K562 (cell line): ENCODE measurements around the gene PACSIN1. TPM values are rescaled to one million over a fixed set of nuclear protein-coding genes. Genes with fewer than 3 reads are reported as not detected.

ENCODE experiments used
- ATAC-seq: fragments of 200-7000 bp; cut with Tn5 transposase; 3 replicates; pipeline ENCODE4 v1.9.1; 2020; ENCODE audit warnings: moderate library complexity
- BruUV-seq: library from RNA; stranded (reverse); fragments of 400-500 nt; replicated peaks from 2 replicates; lab custom pipeline; 2021; lab: Mats Ljungman, UMichigan
- CTCF ChIA-PET: fragments of 300-600 bp; formaldehyde crosslinking; extraction: SDS; loops from one replicate; lab custom pipeline; 2021; ENCODE audit warnings: low intra/inter-chr PET ratio; lab: Yijun Ruan, JAX
- POLR2A ChIA-PET: fragments of 300-600, 350-650 bp; sonication (Branson Sonifier 250); formaldehyde crosslinking; extraction: SDS; loops from one replicate; lab custom pipeline; 2021; ENCODE audit warnings: antibody characterized with exemption, inconsistent platforms; lab: Yijun Ruan, JAX
- DNase-seq, 4 experiments: peaks; one replicate each; pipeline versions ENCODE4 v3.0.0 to v3.0.0-alpha.2; 2011 to 2018; ENCODE audit warnings: low spot score in 3 of 4, mixed read lengths in 3 of 4; ENCODE audit errors: extremely low read depth in 1 of 4
- FAIRE-seq: peaks from 2 replicates; lab custom pipeline; 2011; peaks lifted over from hg19 to GRCh38; lab: Jason Lieb, UNC
- H2AFZ ChIP-seq: 2 replicates; pipeline ENCODE4 v1.6.0; 2011; ENCODE audit warnings: low read depth, low read length, control low read depth, inconsistent platforms
- H3K27ac ChIP-seq: fragments of 200-600 bp; 3 replicates; pipeline ENCODE4 v1.8.0; 2011; ENCODE audit warnings: low read depth, mild to moderate bottlenecking, control low read depth, inconsistent platforms, low read length, moderate library complexity, mixed read lengths; ENCODE audit errors: extremely low read depth
- H3K27me3 ChIP-seq, 2 experiments: fragments of 300-600 bp in 1 of 2; 2 replicates in 1 of 2; 3 replicates in 1 of 2; pipeline versions ENCODE4 v1.6.0 to v1.8.0; 2011; ENCODE audit warnings: inconsistent platforms in 2 of 2, low read length in 2 of 2, mild to moderate bottlenecking in 1 of 2, mixed read lengths in 1 of 2, moderate library complexity in 1 of 2; ENCODE audit not compliant: control insufficient read depth in 2 of 2, insufficient read depth in 2 of 2
- H3K36me3 ChIP-seq: fragments of 300-600 bp; 3 replicates; pipeline ENCODE4 v1.8.0; 2011; ENCODE audit warnings: mild to moderate bottlenecking, low read length, inconsistent platforms; ENCODE audit not compliant: control insufficient read depth, insufficient read depth
- H3K4me1 ChIP-seq, 2 experiments: fragments of 200-600 bp in 1 of 2; replicated peaks in 1 of 2; 2 replicates in 1 of 2; 3 replicates in 1 of 2; pipeline versions ENCODE4 v1.5.1 to v1.8.0; 2011; ENCODE audit warnings: inconsistent platforms in 2 of 2, low read length in 2 of 2, mild to moderate bottlenecking in 1 of 2, mixed read lengths in 1 of 2, moderate library complexity in 1 of 2; ENCODE audit not compliant: control insufficient read depth in 2 of 2, insufficient read depth in 2 of 2
- H3K4me2 ChIP-seq: 2 replicates; pipeline ENCODE4 v1.6.1; 2011; ENCODE audit warnings: low read length, control low read depth, inconsistent platforms, mixed read lengths; ENCODE audit not compliant: insufficient read depth
- H3K4me3 ChIP-seq: fragments of 200-600 bp; sonication (generic), shearing (Covaris generic); 2 replicates; pipeline ENCODE4 v1.5.1; 2016; ENCODE audit warnings: control low read depth, inconsistent platforms
- H3K79me2 ChIP-seq: fragments of 200-600 bp; 3 replicates; pipeline ENCODE4 v1.8.0; 2011; ENCODE audit warnings: low read length, inconsistent platforms; ENCODE audit not compliant: control insufficient read depth, insufficient read depth
- H3K9ac ChIP-seq, 2 experiments: 2 replicates each; pipeline versions ENCODE4 v1.6.0 to v1.6.1; 2011; ENCODE audit warnings: low read depth in 2 of 2, low read length in 2 of 2, control low read depth in 1 of 2, inconsistent platforms in 1 of 2, mild to moderate bottlenecking in 1 of 2, mixed read lengths in 1 of 2; ENCODE audit not compliant: insufficient read depth in 1 of 2
- H3K9me1 ChIP-seq: one replicate; pipeline ENCODE4 v1.6.0; 2011; ENCODE audit warnings: inconsistent platforms, mild to moderate bottlenecking, low read length, moderate library complexity; ENCODE audit not compliant: control insufficient read depth, insufficient read depth
- H3K9me3 ChIP-seq: replicated peaks from 2 replicates; pipeline ENCODE4 v1.5.1; 2011; ENCODE audit warnings: low read depth, low read length, inconsistent platforms; ENCODE audit not compliant: control insufficient read depth, insufficient read depth
- H4K20me1 ChIP-seq: replicated peaks from 2 replicates; pipeline ENCODE4 v1.6.1; 2011; ENCODE audit warnings: low read length, inconsistent platforms, mixed read lengths; ENCODE audit not compliant: control insufficient read depth, insufficient read depth
- BMI1 ChIP-seq: fragments of 150-350 bp; IDR thresholded peaks from 2 replicates; pipeline ENCODE4 v1.6.1; 2014; ENCODE audit warnings: low read length
- CCAR2 ChIP-seq: fragments of 200-400 bp; formaldehyde crosslinking; IDR thresholded peaks from 2 replicates; pipeline ENCODE4 v1.6.1; 2017; ENCODE audit warnings: mild to moderate bottlenecking, low read depth, low read length
- COPS2 ChIP-seq: fragments of 450-650 bp; conservative IDR thresholded peaks from 2 replicates; pipeline ENCODE4 v1.6.1; 2016; ENCODE audit warnings: mild to moderate bottlenecking, moderate library complexity
- CTBP1 ChIP-seq: fragments of 450-650 bp; IDR thresholded peaks from 2 replicates; pipeline ENCODE4 v1.6.1; 2016; ENCODE audit warnings: borderline replicate concordance
- E2F3 ChIP-seq: fragments of 250-450 bp; sonication (Bioruptor Pico); IDR thresholded peaks from 2 replicates; pipeline ENCODE4 v1.4.0; 2020; ENCODE audit warnings: mild to moderate bottlenecking
- EZH2 ChIP-seq: IDR thresholded peaks from 2 replicates; pipeline ENCODE4 v1.6.1; 2012; ENCODE audit warnings: low read depth, mild to moderate bottlenecking, inconsistent platforms, low read length, borderline replicate concordance
- ILF3 ChIP-seq: fragments of 450-650 bp; IDR thresholded peaks from 2 replicates; pipeline ENCODE4 v1.6.1; 2018; ENCODE audit warnings: antibody characterized with exemption, mild to moderate bottlenecking, moderate library complexity, borderline replicate concordance
- KLF13 ChIP-seq: fragments of 450-650 bp; IDR thresholded peaks from 2 replicates; pipeline ENCODE4 v1.6.1; 2016; ENCODE audit warnings: missing genetic modification characterization, low read depth, mild to moderate bottlenecking, missing compliant biosample characterization, moderate library complexity, borderline replicate concordance
- NELFE ChIP-seq: IDR thresholded peaks from 2 replicates; pipeline ENCODE4 v1.6.1; 2011; ENCODE audit warnings: mild to moderate bottlenecking; ENCODE audit not compliant: insufficient read depth, insufficient read length
- NR3C1 ChIP-seq: sonication (generic); formaldehyde crosslinking; IDR thresholded peaks from 2 replicates; pipeline ENCODE4 v1.8.1; 2022; ENCODE audit warnings: missing genetic modification reagents
- PHB2 ChIP-seq: fragments of 450-650 bp; IDR thresholded peaks from 2 replicates; pipeline ENCODE4 v1.6.1; 2017; ENCODE audit warnings: low read depth
- TAF9B ChIP-seq: fragments of 450-650 bp; IDR thresholded peaks from 2 replicates; pipeline ENCODE4 v1.6.1; 2018; ENCODE audit warnings: mild to moderate bottlenecking; ENCODE audit not compliant: partially characterized antibody
- ZNF280B ChIP-seq: fragments of 250-450 bp; sonication (Bioruptor Pico); IDR thresholded peaks from 2 replicates; pipeline ENCODE4 v1.5.1; 2021; ENCODE audit warnings: mild to moderate bottlenecking
- ZNF668 ChIP-seq: fragments of 250-450 bp; sonication (Bioruptor Pico); IDR thresholded peaks from 2 replicates; pipeline ENCODE4 v1.8.0; 2022; ENCODE audit warnings: mild to moderate bottlenecking, inconsistent platforms
- ZSCAN32 ChIP-seq: fragments of 450-650 bp; formaldehyde crosslinking; IDR thresholded peaks from 2 replicates; pipeline ENCODE4 v1.4.0; 2020; ENCODE audit warnings: mild to moderate bottlenecking, moderate library complexity
- WGBS: fragments of 100-300 bp; shearing (Covaris generic); methylation state at CpG from one replicate; pipeline ENCODE4 v1.1.6; 2016; ENCODE audit warnings: low coverage, mixed read lengths; ENCODE audit not compliant: insufficient coverage; ENCODE audit errors: missing lambda C conversion rate; 5-methylcytosine and 5-hydroxymethylcytosine counted together
- in situ Hi-C: fragments of 300-500 bp; cut with MboI; formaldehyde crosslinking; loops from 4 replicates; pipeline ENCODE4 v1.15.0; 2018; ENCODE audit warnings: inconsistent platforms, mixed read lengths
- intact Hi-C: fragments of 100-400 bp; cut with micrococcal nuclease; formaldehyde crosslinking; loops from 2 replicates; pipeline ENCODE4 v1.14.2; 2022
- polyA plus RNA-seq, 8 experiments: library from polyadenylated mRNA; depleted of rRNA in 4 of 8; stranded (reverse) in 5 of 8; unstranded in 3 of 8; fragments of >200 nt; fragmentation: Nextera tagmentation in 2 of 8; fragmentation: Illumina TruSeq in 1 of 8; extraction: Ambion mirVana in 2 of 8; extraction: Trizol in 1 of 8; gene quantifications; 2 replicates each; pipeline versions ENCODE4 v1.2.1 to v1.2.3, GENCODE V29; 2011 to 2014; ENCODE audit warnings: inconsistent platforms in 1 of 8, missing spikeins in 1 of 8
- total RNA-seq, 7 experiments: library from RNA; depleted of rRNA in 6 of 7; stranded (reverse); fragments of >200 nt in 6 of 7; fragmentation: Illumina TruSeq in 2 of 7; extraction: Trizol in 2 of 7; gene quantifications; 2 replicates each; pipeline versions ENCODE4 v1.2.1 to v1.2.3, GENCODE V29; 2011 to 2021; ENCODE audit warnings: low replicate concordance in 1 of 7
- TF ChIP-seq, protein P1 (sequence below): fragments of 250-450 bp; sonication (Bioruptor Pico); IDR thresholded peaks from 2 replicates; pipeline ENCODE4 v1.8.0; 2022; ENCODE audit warnings: inconsistent platforms, mild to moderate bottlenecking, moderate library complexity, borderline replicate concordance
- TF ChIP-seq, protein P2 (sequence below): sonication (generic); formaldehyde crosslinking; IDR thresholded peaks from 2 replicates; pipeline ENCODE4 v1.8.0; 2023; ENCODE audit warnings: missing genetic modification reagents, mild to moderate bottlenecking, borderline replicate concordance

Gene PACSIN1
- total and polyA plus RNA-seq, 9 of the 15 experiments (the other 6 are each of a cell fraction or from before 2014, with no cell fraction given), result 0.01 to 1.7 (median 0.45) TPM

GRCh38 chr6:34510299-34510698 is 44.4 kb downstream of the PACSIN1 start:
- ChIA-PET POLR2A (no interaction called here), CTCF (no interaction called here)
- intact Hi-C loops (no loop called here), in situ Hi-C loops (no loop called here)
- no peak overlapping the region for H3K4me2 ChIP-seq
- BruUV-seq, result no TSS peak
- no peak overlapping the region for H3K27ac ChIP-seq
- H3K4me3 ChIP-seq, result no peak overlapping the region
- no peak overlapping the region for H3K9ac ChIP-seq
- H3K4me1 ChIP-seq, result peaks cover 10 to 22% of the 10 kb centered on the region in 2 experiments; a peak in 4 of 5 replicates
- H3K9me3 ChIP-seq, result no peaks in the 10 kb centered on the region
- H2AFZ ChIP-seq, result no peak overlapping the region
- H3K27me3 ChIP-seq, result no peaks in the 10 kb centered on the region
- 67% methylated on average over 4 of the region's 4 CpGs for WGBS
- DNase-seq, result no peak
- no peak for TF ChIP-seq COPS2
- no peak for TF ChIP-seq BMI1
- no peak for TF ChIP-seq NELFE
- TF ChIP-seq, protein P1, sequence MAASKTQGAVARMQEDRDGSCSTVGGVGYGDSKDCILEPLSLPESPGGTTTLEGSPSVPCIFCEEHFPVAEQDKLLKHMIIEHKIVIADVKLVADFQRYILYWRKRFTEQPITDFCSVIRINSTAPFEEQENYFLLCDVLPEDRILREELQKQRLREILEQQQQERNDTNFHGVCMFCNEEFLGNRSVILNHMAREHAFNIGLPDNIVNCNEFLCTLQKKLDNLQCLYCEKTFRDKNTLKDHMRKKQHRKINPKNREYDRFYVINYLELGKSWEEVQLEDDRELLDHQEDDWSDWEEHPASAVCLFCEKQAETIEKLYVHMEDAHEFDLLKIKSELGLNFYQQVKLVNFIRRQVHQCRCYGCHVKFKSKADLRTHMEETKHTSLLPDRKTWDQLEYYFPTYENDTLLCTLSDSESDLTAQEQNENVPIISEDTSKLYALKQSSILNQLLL, result no peak
- TF ChIP-seq E2F3, result no peak
- no peak for TF ChIP-seq CCAR2
- TF ChIP-seq TAF9B, result no peak
- TF ChIP-seq KLF13 (tag), result no peak
- TF ChIP-seq CTBP1, result no peak
- TF ChIP-seq ILF3, result no peak
- TF ChIP-seq EZH2, result no peak
- no peak for TF ChIP-seq PHB2
- no peak for TF ChIP-seq ZNF280B
- TF ChIP-seq NR3C1 (CRISPR knock-in tag), result no peak
- TF ChIP-seq, protein P2, sequence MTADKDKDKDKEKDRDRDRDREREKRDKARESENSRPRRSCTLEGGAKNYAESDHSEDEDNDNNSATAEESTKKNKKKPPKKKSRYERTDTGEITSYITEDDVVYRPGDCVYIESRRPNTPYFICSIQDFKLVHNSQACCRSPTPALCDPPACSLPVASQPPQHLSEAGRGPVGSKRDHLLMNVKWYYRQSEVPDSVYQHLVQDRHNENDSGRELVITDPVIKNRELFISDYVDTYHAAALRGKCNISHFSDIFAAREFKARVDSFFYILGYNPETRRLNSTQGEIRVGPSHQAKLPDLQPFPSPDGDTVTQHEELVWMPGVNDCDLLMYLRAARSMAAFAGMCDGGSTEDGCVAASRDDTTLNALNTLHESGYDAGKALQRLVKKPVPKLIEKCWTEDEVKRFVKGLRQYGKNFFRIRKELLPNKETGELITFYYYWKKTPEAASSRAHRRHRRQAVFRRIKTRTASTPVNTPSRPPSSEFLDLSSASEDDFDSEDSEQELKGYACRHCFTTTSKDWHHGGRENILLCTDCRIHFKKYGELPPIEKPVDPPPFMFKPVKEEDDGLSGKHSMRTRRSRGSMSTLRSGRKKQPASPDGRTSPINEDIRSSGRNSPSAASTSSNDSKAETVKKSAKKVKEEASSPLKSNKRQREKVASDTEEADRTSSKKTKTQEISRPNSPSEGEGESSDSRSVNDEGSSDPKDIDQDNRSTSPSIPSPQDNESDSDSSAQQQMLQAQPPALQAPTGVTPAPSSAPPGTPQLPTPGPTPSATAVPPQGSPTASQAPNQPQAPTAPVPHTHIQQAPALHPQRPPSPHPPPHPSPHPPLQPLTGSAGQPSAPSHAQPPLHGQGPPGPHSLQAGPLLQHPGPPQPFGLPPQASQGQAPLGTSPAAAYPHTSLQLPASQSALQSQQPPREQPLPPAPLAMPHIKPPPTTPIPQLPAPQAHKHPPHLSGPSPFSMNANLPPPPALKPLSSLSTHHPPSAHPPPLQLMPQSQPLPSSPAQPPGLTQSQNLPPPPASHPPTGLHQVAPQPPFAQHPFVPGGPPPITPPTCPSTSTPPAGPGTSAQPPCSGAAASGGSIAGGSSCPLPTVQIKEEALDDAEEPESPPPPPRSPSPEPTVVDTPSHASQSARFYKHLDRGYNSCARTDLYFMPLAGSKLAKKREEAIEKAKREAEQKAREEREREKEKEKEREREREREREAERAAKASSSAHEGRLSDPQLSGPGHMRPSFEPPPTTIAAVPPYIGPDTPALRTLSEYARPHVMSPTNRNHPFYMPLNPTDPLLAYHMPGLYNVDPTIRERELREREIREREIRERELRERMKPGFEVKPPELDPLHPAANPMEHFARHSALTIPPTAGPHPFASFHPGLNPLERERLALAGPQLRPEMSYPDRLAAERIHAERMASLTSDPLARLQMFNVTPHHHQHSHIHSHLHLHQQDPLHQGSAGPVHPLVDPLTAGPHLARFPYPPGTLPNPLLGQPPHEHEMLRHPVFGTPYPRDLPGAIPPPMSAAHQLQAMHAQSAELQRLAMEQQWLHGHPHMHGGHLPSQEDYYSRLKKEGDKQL, result no peak
- no peak for TF ChIP-seq ZSCAN32 (CRISPR knock-in tag)
- no peak for TF ChIP-seq ZNF668
- H3K9me1 ChIP-seq, result peaks cover 4% of the 10 kb centered on the region
- H3K36me3 ChIP-seq, result no peaks in the 10 kb centered on the region
- no peak for FAIRE-seq
- no peak for ATAC-seq
- no peaks in the 10 kb centered on the region for H3K79me2 ChIP-seq
- H4K20me1 ChIP-seq, result no peaks in the 10 kb centered on the region
